ENCODE results near the gene RBPJ. TPM values are rescaled to one million over a fixed set of nuclear protein-coding genes. Genes with fewer than 3 reads are reported as not detected.

Gene RBPJ
- total RNA-seq, 4 donors from 2014 or later: 28.7 to 65.6 (median 37.1) TPM

DNA sequence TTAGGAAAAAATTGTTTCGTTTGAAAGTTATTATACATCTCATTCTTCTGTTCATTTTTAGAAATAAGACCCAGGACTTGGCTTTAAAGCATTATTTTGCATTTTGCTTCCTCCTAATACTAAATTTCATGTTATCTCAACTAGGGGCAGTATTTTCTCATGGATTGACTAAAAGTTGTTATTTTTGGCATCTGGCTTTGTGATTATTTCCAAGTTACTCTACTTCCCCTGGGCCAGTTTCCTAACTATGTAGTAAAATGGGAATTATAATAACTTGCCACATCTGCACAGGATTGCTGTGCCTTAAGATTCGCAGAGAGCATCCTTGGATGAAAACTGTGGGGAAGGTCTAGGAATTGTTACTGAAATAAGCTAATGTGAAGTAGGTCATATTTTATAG is 3.0 kb downstream of the RBPJ start:
- intact Hi-C loops (cut with DNase I): loop anchor here (10.0 kb wide), 1 partner anchor 239 kb away; no protein-coding TSS in a partner anchor
- Histone ChIP-seq H3K9me3 (no peaks in the 10 kb centered on the region), H3K4me3 (peak overlapping the region in 1 of 4 donors; percentile 92), H3K4me1 (peaks cover 0 to 75% (median 16%) of the 10 kb centered on the region in 3 donors), H3K27ac (peak overlapping the region in 3 of 4 donors; percentile 6 to 96 (median 88)), H3K36me3 (no peaks in the 10 kb centered on the region), H3K27me3 (no peaks in the 10 kb centered on the region)
- TF ChIP-seq, protein P1, sequence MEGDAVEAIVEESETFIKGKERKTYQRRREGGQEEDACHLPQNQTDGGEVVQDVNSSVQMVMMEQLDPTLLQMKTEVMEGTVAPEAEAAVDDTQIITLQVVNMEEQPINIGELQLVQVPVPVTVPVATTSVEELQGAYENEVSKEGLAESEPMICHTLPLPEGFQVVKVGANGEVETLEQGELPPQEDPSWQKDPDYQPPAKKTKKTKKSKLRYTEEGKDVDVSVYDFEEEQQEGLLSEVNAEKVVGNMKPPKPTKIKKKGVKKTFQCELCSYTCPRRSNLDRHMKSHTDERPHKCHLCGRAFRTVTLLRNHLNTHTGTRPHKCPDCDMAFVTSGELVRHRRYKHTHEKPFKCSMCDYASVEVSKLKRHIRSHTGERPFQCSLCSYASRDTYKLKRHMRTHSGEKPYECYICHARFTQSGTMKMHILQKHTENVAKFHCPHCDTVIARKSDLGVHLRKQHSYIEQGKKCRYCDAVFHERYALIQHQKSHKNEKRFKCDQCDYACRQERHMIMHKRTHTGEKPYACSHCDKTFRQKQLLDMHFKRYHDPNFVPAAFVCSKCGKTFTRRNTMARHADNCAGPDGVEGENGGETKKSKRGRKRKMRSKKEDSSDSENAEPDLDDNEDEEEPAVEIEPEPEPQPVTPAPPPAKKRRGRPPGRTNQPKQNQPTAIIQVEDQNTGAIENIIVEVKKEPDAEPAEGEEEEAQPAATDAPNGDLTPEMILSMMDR (IDR thresholded peaks at IDR 0.05): peak in 1 of 6 experiments; percentile 18
- TF ChIP-seq POLR2A (IDR thresholded peaks at IDR 0.05): no peak
- 34 to 58% methylated on average over 2 of the region's 2 CpGs for WGBS, 2 donors
- no peak for DNase-seq

DNA sequence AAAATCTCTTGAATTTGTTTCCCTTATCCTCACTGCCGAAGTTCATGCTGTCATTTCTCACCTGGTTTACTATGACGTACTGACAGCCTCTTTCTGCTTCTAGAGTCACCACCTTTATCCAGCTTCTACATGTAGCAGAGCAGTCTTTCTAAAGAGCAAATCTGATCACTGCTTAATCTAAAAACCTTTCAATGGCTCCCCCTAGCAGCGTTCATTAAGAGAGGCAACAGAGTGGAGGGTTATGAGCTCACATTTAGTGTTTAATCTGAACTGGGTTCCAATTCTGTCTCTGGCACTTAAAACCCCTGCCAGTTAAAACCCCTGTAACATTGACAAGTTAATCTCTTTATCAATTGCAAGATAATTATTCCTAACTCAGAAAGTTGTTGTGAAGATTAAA is 4.4 kb downstream of the RBPJ start:
- Histone ChIP-seq H3K27ac (no peak overlapping the region), H3K36me3 (no peaks in the 10 kb centered on the region), H3K4me3 (no peak overlapping the region), H3K9me3 (no peaks in the 10 kb centered on the region), H3K27me3 (no peaks in the 10 kb centered on the region), H3K4me1 (peaks cover 0 to 70% (median 16%) of the 10 kb centered on the region in 3 donors)
- 22 to 35% methylated on average over 3 of the region's 3 CpGs for WGBS, 2 donors
- TF ChIP-seq, protein P1 (IDR thresholded peaks at IDR 0.05): peak in 3 of 6 experiments; percentile 22 to 45 (median 35)
- TF ChIP-seq POLR2A (IDR thresholded peaks at IDR 0.05): no peak
- DNase-seq: no peak
- intact Hi-C loops (cut with DNase I): loop anchor here (10.0 kb wide), 1 partner anchor 240 kb away; no protein-coding TSS in a partner anchor

DNA sequence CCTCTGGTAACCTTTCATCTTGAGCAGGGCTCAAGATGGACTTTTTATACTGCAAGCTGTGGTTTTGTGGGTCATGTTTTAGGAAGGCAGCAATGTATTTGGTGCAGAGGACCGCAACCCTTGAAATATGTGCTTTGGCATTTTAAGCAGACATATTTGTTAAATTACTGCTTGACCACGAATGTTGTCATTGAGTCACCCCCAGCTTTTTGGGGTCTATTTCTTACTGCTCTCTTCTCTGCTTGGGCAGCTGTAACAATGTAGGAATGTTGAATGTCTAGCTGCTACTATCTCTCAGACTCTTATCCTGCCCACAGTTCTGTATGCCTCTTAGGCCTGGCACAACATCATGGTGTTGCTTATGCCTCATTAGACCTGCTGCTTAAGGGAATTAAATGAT is 6.0 kb downstream of the RBPJ start:
- TF ChIP-seq POLR2A (IDR thresholded peaks at IDR 0.05): no peak
- TF ChIP-seq, protein P1 (IDR thresholded peaks at IDR 0.05): no peak
- Histone ChIP-seq H3K27me3 (no peaks in the 10 kb centered on the region), H3K4me3 (no peak overlapping the region), H3K27ac (peak overlapping the region in 1 of 4 donors; percentile 3), H3K4me1 (peaks cover 0 to 81% (median 16%) of the 10 kb centered on the region in 3 donors), H3K9me3 (no peaks in the 10 kb centered on the region), H3K36me3 (no peaks in the 10 kb centered on the region)
- 29 to 56% methylated on average over 2 of the region's 2 CpGs for WGBS, 2 donors
- intact Hi-C loops (cut with DNase I): loop anchor here (10.0 kb wide), 1 partner anchor 242 kb away; no protein-coding TSS in a partner anchor
- DNase-seq: no peak

DNA sequence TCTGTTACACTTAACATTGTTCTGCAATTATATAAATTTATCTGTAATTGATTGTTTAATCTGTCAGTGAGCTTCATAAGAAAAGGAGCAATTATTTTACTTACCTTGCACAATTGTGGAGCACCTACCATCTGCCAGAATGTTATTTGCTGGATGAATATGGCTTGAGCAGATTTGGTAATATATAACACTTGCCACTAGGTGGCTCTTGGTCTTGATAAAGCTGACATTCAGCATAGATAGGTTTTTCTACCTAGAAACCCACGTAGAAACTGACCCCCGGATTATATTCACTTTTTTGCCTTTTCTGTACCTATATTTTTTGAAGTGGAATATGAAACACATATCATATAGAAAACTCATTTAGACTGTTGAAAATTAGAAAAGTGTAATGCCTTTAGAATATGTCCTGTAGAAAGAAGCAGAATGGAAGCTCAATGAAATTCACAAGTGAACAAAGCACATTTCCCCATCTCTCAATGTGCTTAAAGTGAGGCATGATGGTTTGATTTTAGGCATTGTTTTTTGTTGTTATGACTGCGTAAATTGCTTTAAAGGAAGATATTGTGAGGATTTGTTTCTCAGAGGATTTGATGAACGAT is 9.5 kb downstream of the RBPJ start:
- WGBS, 2 donors: 41 to 42% methylated on average over 4 of the region's 4 CpGs
- TF ChIP-seq, protein P1 (IDR thresholded peaks at IDR 0.05): peak; percentile 56 to 74 (median 66)
- TF ChIP-seq POLR2A (IDR thresholded peaks at IDR 0.05): no peak
- H3K9me3 ChIP-seq: no peaks in the 10 kb centered on the region
- no peaks in the 10 kb centered on the region for H3K36me3 ChIP-seq
- H3K27me3 ChIP-seq: no peaks in the 10 kb centered on the region
- DNase-seq: no peak
- intact Hi-C loops (cut with DNase I): loop anchor here (5.0 kb wide), 1 partner anchor 77 kb away; no protein-coding TSS in a partner anchor
- peaks cover 0 to 63% (median 5%) of the 10 kb centered on the region in 3 donors for H3K4me1 ChIP-seq
- H3K4me3 ChIP-seq: no peak overlapping the region
- no peak overlapping the region for H3K27ac ChIP-seq

DNA sequence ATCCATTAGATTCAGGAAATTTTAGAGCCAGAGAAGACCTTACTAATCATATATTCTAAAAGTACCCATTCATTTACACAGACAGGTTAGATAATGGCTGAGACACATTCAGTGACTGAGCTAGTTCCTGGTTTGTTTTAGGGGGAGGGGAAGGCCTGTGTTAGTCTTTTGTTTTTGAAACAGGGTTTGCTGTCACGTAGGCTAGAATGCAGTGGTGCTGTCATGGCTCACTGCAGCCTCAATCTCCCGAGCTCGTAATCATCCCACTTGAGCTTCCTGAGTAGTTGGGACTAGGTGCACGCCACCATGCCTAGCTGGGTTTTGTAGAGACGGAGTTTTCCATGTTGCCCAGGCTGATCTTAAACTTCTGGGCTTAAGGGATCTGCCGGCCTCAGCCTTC is 10.1 kb downstream of the RBPJ start:
- DNase-seq: no peak

More for the DNA sequence above, 10.1 kb downstream of the RBPJ start:
- H3K36me3 ChIP-seq: no peaks in the 10 kb centered on the region
- intact Hi-C loops (cut with DNase I): loop anchor here (5.0 kb wide), 1 partner anchor 76 kb away; no protein-coding TSS in a partner anchor
- H3K4me1 ChIP-seq: peaks cover 0 to 57% (median 5%) of the 10 kb centered on the region in 3 donors
- no peaks in the 10 kb centered on the region for H3K27me3 ChIP-seq
- no peaks in the 10 kb centered on the region for H3K9me3 ChIP-seq
- 73% methylated on average over 6 of the region's 6 CpGs for WGBS, 2 donors
- TF ChIP-seq, protein P1 (IDR thresholded peaks at IDR 0.05): no peak
- TF ChIP-seq POLR2A (IDR thresholded peaks at IDR 0.05): no peak
- no peak overlapping the region for H3K27ac ChIP-seq
- H3K4me3 ChIP-seq: no peak overlapping the region

Measured in esophagus squamous epithelium (tissue), 5 donors.